WI38 (cell line): ENCODE measurements around the gene RBM33.

Experiments
- H3K4me3 ChIP-seq: 2 replicates; pipeline ENCODE4 v1.5.1; 2011; ENCODE audit warnings: low read depth, mild to moderate bottlenecking, control low read depth, low read length
- CTCF ChIP-seq: IDR thresholded peaks from 2 replicates; pipeline ENCODE4 v1.5.1; 2012; ENCODE audit warnings: low read depth, mild to moderate bottlenecking, control low read depth, low read length

The RBM33 gene

GRCh38 chr7:155725006-155725355 lies 80.5 kb downstream of the RBM33 start:
- no peak overlapping the region for H3K4me3 ChIP-seq
- TF ChIP-seq CTCF, result no peak

DNA sequence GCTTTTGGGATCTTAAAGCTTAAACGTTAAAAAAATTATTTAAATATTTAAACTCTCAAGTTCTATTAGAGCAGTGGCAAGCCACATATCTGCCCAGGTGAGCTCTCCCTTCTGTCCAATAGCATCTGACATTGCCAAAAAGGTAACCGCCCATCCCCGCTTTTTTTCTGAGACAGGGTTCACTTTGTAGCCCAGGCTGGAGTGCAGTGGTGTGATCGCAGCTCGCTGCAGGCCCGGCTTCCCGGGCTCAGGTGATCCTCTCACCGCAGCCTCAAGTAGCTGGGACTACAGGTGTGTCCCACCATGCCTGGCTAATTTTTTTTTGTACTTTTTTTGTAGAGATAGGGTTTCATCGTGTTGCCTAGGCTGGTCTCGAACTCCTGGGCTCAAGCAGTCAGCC lies 83.2 kb downstream of the RBM33 start:
- H3K4me3 ChIP-seq, result no peak overlapping the region

DNA sequence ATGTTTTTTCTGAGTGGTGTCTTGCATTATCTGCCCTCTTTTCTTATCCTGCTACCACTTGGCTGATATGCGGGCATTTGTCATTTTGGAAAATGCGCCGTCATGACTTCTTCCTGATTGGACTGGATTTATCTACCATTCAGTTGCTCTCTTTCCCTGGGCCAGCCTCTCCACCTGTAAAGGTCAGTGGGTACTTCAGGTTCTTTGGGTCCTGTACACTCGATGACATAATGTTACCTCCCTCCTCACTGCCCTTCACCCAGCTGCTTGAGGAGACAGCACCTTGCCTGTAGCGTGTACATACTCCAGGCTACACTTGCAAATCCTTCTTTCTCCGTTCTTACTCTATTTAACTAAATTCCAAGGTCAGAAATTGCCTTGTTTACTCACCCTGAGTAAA lies 83.7 kb downstream of the RBM33 start:
- no peak overlapping the region for H3K4me3 ChIP-seq
- no peak for TF ChIP-seq CTCF

More for the DNA sequence above, 83.2 kb downstream of the RBM33 start:
- TF ChIP-seq CTCF, result no peak

- no peak for TF ChIP-seq CTCF
- H3K4me3 ChIP-seq, result no peak overlapping the region
These were observed 85.4 kb downstream of the RBM33 start for GRCh38 chr7:155729847-155730246.

DNA sequence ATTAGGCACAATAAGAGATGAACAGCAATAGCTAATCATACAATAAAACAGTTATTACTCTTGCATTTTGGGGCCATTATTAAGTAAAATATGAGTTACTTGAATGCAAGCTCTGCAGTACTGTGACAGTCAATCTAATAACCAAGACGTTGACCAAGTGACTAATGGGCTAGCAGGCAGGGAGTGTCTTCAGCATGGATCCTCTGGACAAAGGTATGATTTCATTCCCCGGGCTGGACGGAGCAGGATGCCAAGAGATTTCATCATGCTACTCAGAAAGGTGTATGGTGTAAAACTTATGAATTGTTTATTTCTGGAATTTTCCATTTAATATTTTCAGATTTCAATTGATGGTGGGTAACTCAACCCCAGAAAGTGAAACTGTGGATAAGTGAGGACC lies 86.9 kb downstream of the RBM33 start:
- TF ChIP-seq CTCF, result no peak
- no peak overlapping the region for H3K4me3 ChIP-seq

DNA sequence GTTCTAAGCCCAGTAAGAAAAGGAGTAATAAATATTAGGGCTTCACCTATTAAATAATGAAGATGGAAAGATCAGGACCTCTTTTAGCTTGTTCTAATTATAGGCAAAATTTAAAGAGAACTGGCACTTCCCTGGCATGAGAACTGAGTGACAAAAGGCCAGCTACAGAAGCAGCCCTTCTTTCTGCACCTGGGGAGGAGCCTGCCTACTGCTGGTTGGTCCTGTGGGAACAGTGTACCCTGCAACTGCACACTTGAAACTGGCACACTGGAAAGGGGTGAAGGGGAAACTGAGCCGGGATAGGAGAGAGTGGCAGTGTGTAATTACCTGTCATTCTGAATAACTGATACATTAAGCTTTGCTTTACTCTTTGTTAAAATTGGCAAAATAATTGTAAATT lies 87.4 kb downstream of the RBM33 start:
- no peak overlapping the region for H3K4me3 ChIP-seq
- no peak for TF ChIP-seq CTCF

DNA sequence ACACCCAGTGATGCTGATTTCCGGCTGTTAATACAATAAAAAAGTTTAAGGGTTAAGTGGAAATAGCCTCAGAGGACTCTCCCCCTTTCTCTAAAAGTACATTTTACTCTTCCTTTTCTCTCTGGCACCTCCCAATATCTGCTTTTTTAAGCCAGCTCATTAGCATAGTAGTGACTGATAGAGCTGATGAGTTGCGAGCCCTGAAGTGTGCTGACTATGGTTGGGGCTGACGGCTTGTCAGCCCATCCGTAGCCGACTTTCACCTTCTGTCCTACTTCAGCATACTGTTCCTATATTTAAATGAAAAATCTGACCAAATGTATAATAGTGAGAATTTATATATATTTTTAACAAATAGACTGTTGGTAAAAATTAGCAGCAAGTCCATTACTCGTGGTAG lies 87.8 kb downstream of the RBM33 start:
- no peak overlapping the region for H3K4me3 ChIP-seq
- no peak for TF ChIP-seq CTCF
